ENCODE data around the gene CMTM1.
"Not testable (repeated sequence)": the region's sequence is repeated elsewhere in the genome, so short reads cannot be mapped to it uniquely, and the experiment has no call there.

Gene CMTM1

GRCh38 chr16:66563574-66564334, 2.5 kb upstream of the CMTM1 start:
- no peak for DNase-seq

DNA sequence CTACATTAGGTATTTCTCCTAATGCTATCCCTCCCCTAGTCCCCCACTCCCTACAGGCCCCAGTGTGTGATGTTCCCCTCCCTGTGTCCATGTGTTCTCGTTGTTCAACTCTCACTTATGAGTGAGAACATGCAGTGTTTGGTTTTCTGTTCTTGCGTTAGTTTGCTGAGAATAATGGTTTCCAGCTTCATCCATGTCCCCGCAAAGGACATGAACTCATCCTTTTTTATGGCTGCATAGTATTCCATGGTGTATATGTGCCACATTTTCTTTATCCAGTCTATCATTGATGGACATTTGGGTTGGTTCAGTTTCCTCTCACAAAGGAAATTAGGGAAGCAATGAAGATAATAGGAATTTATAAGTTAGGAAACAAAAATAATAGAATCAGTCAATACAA, 1.0 kb downstream of the CMTM1 start:
- not testable (repeated sequence) for DNase-seq

- no peak for DNase-seq
Observed at GRCh38 chr16:66568355-66568754, 2.1 kb downstream of the CMTM1 start.

DNA sequence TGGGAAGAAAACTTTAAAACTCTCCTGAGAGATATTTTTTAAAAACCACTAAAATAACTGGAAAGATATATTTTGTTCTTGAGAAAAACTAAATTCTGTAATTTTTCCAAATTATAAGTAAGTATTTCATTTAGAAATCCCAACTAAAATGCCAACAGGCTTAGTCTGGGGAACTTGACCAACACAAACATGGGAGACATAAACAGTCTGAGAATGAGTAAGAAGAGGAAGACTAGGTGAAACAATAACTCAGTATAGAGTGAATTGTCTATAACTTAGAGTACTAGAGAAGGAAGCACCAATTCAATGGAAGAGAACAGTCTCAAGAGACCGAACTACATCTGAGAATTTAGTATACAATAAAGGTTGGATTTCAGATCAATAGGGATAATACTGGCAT, 2.9 kb downstream of the CMTM1 start:
- no peak for DNase-seq

- DNase-seq = no peak
Observed at GRCh38 chr16:66569827-66570405, 3.7 kb downstream of the CMTM1 start.

DNA sequence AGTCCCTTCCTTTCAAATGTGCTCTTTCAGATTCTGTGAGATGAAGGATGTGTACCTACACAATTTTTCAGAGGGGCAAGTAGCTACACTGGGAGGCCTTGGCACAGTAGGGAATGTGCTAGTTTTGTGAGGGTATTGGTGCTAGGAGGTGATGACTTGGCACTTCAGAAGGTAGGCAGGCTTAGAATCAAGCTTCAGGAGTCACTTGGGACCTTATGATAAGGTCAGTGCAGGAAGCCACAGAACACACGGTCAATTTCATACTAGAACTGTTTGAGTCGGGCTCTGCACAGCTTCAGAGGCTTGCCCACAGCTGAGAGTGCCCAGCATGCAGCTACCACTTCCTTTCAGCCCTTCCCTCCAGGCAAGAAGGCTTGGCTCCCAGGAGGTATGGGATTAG, 6.1 kb downstream of the CMTM1 start:
- DNase-seq = no peak

GRCh38 chr16:66574081-66574480, 7.8 kb downstream of the CMTM1 start:
- no peak for DNase-seq

DNA sequence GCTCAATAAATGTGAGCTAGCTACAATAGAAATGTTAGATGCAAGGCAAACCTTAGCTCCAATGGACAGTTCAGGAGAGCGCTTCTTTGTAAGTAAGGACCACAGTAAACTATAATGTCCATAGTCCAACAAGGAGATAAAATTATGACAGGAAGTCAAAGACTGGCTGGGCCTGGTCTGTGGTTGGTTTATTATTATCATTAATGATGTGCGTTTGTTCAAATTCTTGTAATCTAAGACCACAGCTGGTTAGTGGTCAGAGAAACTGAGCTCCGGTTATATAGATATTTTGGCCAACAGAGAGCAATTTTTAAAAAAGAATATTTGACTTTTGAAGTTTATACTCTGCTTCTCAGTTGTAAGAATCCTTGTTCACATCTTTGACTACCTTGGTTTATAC, 8.3 kb downstream of the CMTM1 start:
- no peak for DNase-seq

GRCh38 chr16:66575060-66575459, 8.8 kb downstream of the CMTM1 start:
- no peak for DNase-seq

DNA sequence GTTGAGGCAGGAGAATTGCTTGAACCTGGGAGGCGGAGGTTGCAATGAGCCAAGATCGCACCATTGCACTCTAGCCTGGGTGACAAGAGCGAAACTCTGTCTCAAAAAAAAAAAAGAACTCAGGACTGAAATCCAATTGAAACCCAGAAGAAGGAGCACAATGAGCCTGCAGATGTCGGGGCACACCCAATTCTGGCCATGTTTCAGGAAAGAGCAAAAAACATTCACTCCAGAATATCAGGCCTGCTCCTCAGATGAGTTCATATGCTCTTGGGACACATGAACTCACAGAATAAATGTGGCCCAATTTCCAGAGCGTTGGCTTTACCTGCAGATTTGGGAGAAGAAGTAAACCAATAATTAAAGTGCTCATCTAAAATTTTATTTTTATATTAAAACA, 10.1 kb downstream of the CMTM1 start:
- no peak for DNase-seq

DNA sequence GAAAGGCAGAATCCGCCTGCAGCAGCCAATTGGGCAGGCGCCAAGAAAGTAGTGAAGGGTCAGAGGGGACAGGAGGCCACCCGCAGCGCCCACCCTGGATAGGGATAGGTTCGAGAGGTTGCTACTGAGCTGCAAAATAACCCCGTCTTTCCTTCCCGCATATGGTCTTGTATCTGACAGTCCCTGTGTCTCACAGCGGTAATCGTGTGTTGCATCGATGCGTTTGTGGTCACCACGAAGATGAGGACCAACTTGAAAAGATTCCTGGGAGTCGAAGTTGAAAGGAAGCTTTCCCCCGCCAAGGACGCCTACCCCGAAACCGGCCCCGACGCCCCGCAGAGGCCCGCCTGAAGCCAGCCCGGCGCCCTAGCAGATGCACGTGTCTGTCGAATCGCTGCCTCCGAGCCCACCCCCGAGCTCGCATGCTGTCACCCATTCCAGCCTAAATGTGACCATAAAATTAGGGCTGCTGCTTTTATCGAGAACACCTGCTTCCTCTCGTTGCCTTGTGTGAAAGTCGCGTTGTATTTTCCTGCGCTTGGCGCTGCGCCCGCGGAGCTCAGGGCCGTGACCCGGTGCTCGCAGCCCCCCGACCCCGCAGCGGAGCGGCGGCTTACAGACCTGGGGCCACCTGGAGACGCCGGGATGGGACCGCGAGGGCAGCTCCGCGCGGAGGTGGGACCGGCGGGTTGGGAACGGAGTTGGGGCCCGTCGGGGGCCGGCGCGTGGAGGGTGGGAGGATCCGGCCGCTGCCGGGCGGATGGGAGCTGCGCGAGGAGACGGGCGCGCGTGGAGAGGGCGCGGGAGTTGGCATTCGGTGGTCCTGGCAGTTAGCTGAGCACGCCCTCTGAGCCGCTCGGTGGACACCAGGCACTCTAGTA, 12.7 kb downstream of the CMTM1 start, which contains the start of gene CMTM2:
Gene CMTM2, plus strand, starts transcription at position 813 of the 881 bp plus-strand sequence. CDS start 145 bp downstream, outside the sequence.
- peak; percentile 11 for DNase-seq

DNA sequence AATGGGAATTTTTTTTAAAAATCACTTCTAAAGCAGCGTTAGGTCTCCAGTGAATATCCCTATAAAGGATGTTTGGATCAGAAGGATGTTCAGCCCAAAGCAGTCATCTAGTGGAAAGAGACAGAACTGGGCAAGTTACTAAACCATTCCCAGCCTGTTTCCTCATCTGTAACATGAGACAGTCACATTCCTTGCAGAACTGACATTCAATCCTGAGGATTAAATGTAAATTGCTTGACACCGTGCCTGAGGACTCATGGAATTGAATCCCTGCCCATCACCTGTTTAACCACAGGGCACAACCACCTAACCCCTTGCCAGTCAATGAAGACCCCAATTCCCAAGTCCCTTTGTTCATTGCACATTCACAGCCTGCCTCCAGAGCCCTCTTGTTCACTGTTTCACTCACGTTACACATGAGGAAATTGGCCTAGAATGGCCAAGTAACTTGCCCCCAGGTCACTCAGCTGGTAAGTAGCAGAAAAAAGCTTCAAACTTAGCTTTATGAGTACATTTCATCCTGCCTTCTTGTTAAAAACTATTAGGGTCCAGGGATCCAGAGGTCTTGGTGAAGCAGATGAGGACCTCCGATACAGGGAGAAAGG, 14.5 kb downstream of the CMTM1 start:
- DNase-seq = no peak

GRCh38 chr16:66581246-66581952, 15.2 kb downstream of the CMTM1 start:
- DNase-seq = no peak

DNA sequence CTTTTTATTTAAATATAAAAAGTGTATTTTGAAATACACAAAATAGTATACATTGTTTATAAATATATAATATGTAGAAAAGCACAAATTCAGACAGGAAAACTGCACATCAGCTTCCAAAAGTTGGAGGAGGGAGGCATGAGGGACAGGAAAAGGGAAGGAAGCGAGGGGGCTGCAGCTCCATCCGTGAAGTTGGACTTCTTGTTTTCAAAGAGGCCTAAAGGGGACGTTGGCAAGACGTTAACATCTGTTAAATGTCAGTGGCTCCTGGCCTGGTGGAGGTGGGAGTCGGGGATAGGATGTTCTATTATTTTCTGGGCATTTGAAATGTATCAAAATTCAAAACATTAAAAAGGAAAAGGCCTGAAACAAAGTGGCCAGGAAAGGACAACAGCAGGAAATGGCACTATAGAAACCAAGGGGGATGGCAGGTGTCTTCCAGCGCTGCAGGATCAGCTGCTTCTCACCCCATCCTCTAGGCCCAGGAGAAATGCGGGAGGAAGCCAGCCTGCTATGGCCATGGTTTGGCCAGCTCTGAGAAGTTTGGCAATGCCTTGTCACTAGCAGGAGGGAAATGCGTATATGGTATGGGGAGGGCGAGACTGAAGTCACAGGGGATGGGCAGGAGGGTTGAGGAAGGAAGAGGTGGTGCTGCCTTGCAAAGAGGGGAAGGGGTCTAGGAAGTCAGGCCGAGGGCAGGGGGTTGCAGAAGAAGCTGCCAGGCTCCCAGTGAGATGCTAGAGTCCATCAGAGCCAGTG, 19.4 kb downstream of the CMTM1 start:
- no peak for DNase-seq

DNA sequence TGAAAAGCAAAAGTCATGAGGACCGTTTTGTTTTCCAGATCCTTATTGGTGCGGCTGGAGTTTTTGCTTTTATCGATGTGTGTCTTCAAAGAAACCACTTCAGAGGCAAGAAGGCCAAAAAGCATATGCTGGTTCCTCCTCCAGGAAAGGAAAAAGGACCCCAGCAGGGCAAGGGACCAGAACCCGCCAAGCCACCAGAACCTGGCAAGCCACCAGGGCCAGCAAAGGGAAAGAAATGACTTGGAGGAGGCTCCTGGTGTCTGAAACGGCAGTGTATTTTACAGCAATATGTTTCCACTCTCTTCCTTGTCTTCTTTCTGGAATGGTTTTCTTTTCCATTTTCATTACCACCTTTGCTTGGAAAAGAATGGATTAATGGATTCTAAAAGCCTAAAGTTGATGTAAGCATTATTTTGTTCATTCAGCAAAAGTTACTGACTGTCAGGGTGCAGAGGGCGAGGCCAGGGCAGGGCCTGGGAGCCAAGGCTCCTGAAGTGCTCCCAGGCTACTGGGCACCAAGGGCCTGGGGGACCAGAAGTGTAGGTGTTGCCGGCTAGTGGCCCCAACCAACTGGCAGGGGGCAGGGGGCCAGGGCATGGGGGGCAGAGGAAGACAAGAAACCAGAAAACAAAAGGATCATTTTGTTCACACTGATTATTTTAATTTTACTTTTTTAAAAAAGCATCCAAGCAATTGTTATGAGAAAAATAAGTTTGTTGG, 21.8 kb downstream of the CMTM1 start:
- no peak for DNase-seq

DNA sequence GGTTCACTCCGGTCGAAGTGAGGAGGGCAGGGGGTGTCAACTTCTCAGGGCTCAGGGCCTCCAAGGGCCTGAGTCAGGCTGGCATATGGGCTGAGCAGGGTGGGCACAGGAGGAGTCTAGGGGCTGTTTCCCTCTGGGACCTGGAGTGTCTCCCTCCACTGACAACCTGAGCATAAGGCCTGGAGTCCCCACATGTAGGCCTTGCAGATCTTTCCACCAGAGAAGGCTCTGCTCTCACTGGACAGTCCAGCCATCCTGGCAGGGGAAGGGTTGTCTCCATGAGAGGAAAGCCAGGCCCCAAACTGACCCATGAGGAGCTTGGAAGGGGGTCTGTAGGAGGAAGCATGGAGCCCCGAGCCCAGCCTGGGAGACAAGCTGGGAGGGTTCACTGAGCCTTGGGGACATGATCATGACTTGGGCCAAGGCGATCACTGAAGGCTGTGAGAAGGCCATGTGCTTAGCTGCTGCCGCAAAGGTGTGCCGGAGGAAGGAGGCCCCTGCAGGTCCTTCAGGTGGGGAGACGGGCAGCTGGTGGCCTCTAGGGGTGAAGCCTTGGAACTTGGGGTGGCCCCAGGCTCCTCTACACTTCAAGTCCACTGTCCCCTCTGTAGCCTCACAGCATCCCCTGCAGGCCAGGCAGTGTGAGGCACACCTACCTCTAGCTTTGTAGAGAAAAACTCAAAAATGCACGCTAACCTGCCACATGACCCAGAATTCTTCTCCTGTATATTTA, 22.9 kb downstream of the CMTM1 start:
- peak; percentile 41 for DNase-seq

DNA sequence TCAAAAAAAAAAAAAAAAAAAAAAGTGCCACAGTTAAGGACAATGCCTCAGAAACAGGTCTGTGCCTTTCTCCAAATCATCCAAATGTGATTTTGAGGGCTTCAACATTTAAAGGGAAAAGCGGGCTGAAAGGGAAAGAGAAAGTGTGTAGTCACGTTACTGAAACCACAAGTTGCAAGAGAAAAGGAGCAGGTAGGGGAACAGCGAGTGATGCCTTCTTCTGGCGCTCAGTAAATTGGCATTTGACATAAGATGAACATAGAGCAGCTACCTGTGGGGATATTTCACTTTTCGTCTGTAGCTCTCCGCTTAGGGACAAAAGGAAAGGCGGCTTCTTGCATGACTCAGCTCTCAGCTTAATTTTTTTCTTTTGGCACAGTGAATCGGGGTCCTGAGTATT, 24.1 kb downstream of the CMTM1 start:
- no peak for DNase-seq

DNA sequence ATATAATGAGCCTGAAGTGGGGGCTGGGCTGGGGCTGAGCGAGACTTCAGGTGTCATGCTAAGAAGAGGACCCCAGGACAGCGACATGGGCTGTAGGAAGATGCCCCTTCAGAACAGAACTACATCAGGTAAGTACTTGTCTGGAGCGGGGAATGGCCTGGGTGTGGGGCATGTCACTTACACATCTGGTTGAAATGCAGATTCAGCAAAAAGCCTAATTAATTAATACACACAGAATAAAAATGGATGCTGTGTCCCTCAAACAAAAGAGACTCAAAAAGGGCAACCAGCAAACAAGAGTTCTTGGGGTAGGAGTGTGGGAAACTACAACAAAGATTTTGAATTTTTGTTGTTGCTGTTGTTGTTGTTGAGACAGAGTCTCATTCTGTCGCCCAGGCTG, 24.8 kb downstream of the CMTM1 start:
- DNase-seq = no peak

GRCh38 chr16:66592241-66592640, 26.0 kb downstream of the CMTM1 start:
- DNase-seq = no peak

DNA sequence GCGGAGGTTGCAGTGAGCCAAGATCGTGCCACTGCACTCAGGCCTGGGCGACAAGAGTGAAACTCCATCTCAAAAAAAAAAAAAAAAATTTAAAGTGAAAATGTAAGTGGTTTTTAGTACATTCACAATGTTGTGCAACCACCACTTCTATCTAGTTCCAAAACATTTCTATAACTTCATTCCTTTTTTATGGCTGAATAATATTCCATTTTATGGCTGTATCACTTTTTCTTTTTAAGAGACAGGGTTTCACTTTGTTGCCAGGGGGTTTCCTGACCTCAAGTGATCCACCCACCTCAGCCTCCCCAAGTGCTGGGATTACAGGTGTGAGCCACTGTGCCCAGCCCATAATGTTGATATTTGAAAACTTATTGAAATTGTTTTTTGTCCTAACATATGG, 26.6 kb downstream of the CMTM1 start:
- DNase-seq = no peak

Measured in stimulated activated CD4-positive, alpha-beta T cell treated with anti-CD3 and anti-CD28 coated beads, Interleukin-12 subunit alpha, Interleukin-12 subunit beta, amount 100 ng/mL, for 4 hours (primary cell).